HepG2 (cell line): Measurements from ENCODE around the gene ARID1A. TPM values are rescaled to one million over a fixed set of nuclear protein-coding genes. Genes with fewer than 3 reads are reported as not detected.

ENCODE experiments used
- ARID3A ChIP-seq: IDR thresholded peaks from 2 replicates; pipeline ENCODE4 v1.6.1; 2012; ENCODE audit warnings: low read depth, low read length, improper control_type of control experiment
- ATF1 ChIP-seq: IDR thresholded peaks from 2 replicates; pipeline ENCODE4 v1.6.1; 2016; ENCODE audit warnings: mild to moderate bottlenecking, control low read depth
- BRCA1 ChIP-seq: sonication (generic); formaldehyde crosslinking; IDR thresholded peaks from 2 replicates; pipeline ENCODE4 v1.4.0; 2020; ENCODE audit warnings: missing genetic modification reagents
- CHD4 ChIP-seq: fragments of 200-600 bp; sonication (generic); IDR thresholded peaks from 2 replicates; pipeline ENCODE4 v1.7.0; 2017; ENCODE audit warnings: mild to moderate bottlenecking, low read length, borderline replicate concordance
- CREM ChIP-seq, 2 experiments: sonication (generic) in 1 of 2; formaldehyde crosslinking in 1 of 2; IDR thresholded peaks; 2 replicates each; pipeline versions ENCODE4 v1.4.0 to v1.6.1; 2016 to 2020; ENCODE audit warnings: antibody characterized with exemption in 1 of 2, mild to moderate bottlenecking in 1 of 2, missing genetic modification reagents in 1 of 2
- DNMT1 ChIP-seq: sonication (generic); formaldehyde crosslinking; IDR thresholded peaks from 2 replicates; pipeline ENCODE4 v1.5.1; 2020; ENCODE audit warnings: mild to moderate bottlenecking, missing genetic modification reagents
- GFI1 ChIP-seq: sonication (generic); formaldehyde crosslinking; IDR thresholded peaks from 2 replicates; pipeline ENCODE4 v1.5.0; 2020; ENCODE audit warnings: missing genetic modification reagents, mild to moderate bottlenecking, borderline replicate concordance
- KDM3A ChIP-seq: IDR thresholded peaks from 2 replicates; pipeline ENCODE4 v1.6.1; 2018; ENCODE audit warnings: low read depth, missing compliant biosample characterization
- POLR2G ChIP-seq: fragments of 200-400 bp; formaldehyde crosslinking; IDR thresholded peaks from 2 replicates; pipeline ENCODE4 v1.6.1; 2018; ENCODE audit warnings: mild to moderate bottlenecking, low read depth, low read length, moderate library complexity
- RAD21 ChIP-seq: fragments of 450-650 bp; formaldehyde crosslinking; IDR thresholded peaks from 2 replicates; pipeline ENCODE4 v1.5.0; 2020; ENCODE audit warnings: mild to moderate bottlenecking
- XRCC5 ChIP-seq: fragments of 200-400 bp; formaldehyde crosslinking; optimal IDR thresholded peaks from 2 replicates; pipeline ENCODE3; 2017; ENCODE audit warnings: mild to moderate bottlenecking, low read length
- ZEB1 ChIP-seq: IDR thresholded peaks from 2 replicates; pipeline ENCODE4 v1.6.1; 2012; ENCODE audit warnings: mild to moderate bottlenecking, low read depth, inconsistent platforms; ENCODE audit not compliant: insufficient replicate concordance
- ZNF224 ChIP-seq: sonication (generic); formaldehyde crosslinking; IDR thresholded peaks from 2 replicates; pipeline ENCODE4 v1.5.0; 2020; ENCODE audit warnings: mild to moderate bottlenecking, missing genetic modification reagents
- ZNF34 ChIP-seq: sonication (generic); formaldehyde crosslinking; IDR thresholded peaks from 2 replicates; pipeline ENCODE4 v1.4.0; 2020; ENCODE audit warnings: mild to moderate bottlenecking, missing genetic modification reagents, borderline replicate concordance
- ZNF468 ChIP-seq: sonication (generic); formaldehyde crosslinking; IDR thresholded peaks from 2 replicates; pipeline ENCODE4 v1.8.0; 2022; ENCODE audit warnings: mild to moderate bottlenecking, moderate library complexity, missing genetic modification reagents
- ZNF558 ChIP-seq: sonication (generic); formaldehyde crosslinking; IDR thresholded peaks from 2 replicates; pipeline ENCODE4 v1.9.0; 2022; ENCODE audit warnings: mild to moderate bottlenecking, missing genetic modification reagents, borderline replicate concordance
- ZNF570 ChIP-seq: sonication (generic); formaldehyde crosslinking; IDR thresholded peaks from 2 replicates; pipeline ENCODE4 v1.4.0; 2020; ENCODE audit warnings: mild to moderate bottlenecking, missing genetic modification reagents, borderline replicate concordance
- polyA plus RNA-seq, 8 experiments: library from polyadenylated mRNA; depleted of rRNA in 3 of 8; stranded (reverse) in 7 of 8; unstranded in 1 of 8; fragments of >200 nt; fragmentation: Illumina TruSeq in 4 of 8; extraction: Trizol in 4 of 8; gene quantifications; 2 replicates each; pipeline versions ENCODE4 v1.2.1 to v1.2.3, GENCODE V29; 2011 to 2016; ENCODE audit warnings: low read depth in 4 of 8, missing spikeins in 1 of 8, mixed read lengths in 1 of 8; ENCODE audit not compliant: insufficient read depth in 1 of 8
- total RNA-seq, 5 experiments: library from RNA; depleted of rRNA; stranded (reverse); fragments of >200 nt; fragmentation: Illumina TruSeq; extraction: Trizol; gene quantifications; 2 replicates each; pipeline ENCODE4 v1.2.3, GENCODE V29; 2016; ENCODE audit warnings: low read depth in 1 of 5
- TF ChIP-seq, protein P1 (sequence below): sonication (generic); formaldehyde crosslinking; IDR thresholded peaks from 2 replicates; pipeline ENCODE4 v1.4.0; 2020; ENCODE audit warnings: missing genetic modification reagents, borderline replicate concordance
- TF ChIP-seq, protein P2 (sequence below): conservative IDR thresholded peaks from 2 replicates; pipeline ENCODE4 v1.6.1; 2018; ENCODE audit warnings: missing genetic modification reagents
- TF ChIP-seq, protein P3 (sequence below): IDR thresholded peaks from 2 replicates; pipeline ENCODE4 v1.6.1; 2016

The ARID1A gene
- total and polyA plus RNA-seq, 2 of the 13 experiments (the other 11 are each of a cell fraction or from before 2014, with no cell fraction given) = 11.9 to 15.9 TPM

- TF ChIP-seq POLR2G = peak; percentile 60
- no peak for TF ChIP-seq CHD4
- TF ChIP-seq BRCA1 (CRISPR knock-in tag) = peak; percentile 80; the same call in 1 of the 2 replicates
- peak; percentile 89 for TF ChIP-seq ARID3A
- TF ChIP-seq ZNF468 (CRISPR knock-in tag) = no peak
- TF ChIP-seq KDM3A = 0 out of 2 replicates have a peak, but pooled peaks have one; percentile 69
- no peak for TF ChIP-seq ZNF570 (CRISPR knock-in tag)
- TF ChIP-seq ATF1 (CRISPR knock-in tag) = peak; percentile 8; the same call in 1 of the 2 replicates
- TF ChIP-seq, protein P1, sequence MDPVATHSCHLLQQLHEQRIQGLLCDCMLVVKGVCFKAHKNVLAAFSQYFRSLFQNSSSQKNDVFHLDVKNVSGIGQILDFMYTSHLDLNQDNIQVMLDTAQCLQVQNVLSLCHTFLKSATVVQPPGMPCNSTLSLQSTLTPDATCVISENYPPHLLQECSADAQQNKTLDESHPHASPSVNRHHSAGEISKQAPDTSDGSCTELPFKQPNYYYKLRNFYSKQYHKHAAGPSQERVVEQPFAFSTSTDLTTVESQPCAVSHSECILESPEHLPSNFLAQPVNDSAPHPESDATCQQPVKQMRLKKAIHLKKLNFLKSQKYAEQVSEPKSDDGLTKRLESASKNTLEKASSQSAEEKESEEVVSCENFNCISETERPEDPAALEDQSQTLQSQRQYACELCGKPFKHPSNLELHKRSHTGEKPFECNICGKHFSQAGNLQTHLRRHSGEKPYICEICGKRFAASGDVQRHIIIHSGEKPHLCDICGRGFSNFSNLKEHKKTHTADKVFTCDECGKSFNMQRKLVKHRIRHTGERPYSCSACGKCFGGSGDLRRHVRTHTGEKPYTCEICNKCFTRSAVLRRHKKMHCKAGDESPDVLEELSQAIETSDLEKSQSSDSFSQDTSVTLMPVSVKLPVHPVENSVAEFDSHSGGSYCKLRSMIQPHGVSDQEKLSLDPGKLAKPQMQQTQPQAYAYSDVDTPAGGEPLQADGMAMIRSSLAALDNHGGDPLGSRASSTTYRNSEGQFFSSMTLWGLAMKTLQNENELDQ (CRISPR knock-in tag) = no peak
- peak; percentile 85 for TF ChIP-seq XRCC5
- TF ChIP-seq ZNF34 (CRISPR knock-in tag) = no peak
- TF ChIP-seq, protein P2, sequence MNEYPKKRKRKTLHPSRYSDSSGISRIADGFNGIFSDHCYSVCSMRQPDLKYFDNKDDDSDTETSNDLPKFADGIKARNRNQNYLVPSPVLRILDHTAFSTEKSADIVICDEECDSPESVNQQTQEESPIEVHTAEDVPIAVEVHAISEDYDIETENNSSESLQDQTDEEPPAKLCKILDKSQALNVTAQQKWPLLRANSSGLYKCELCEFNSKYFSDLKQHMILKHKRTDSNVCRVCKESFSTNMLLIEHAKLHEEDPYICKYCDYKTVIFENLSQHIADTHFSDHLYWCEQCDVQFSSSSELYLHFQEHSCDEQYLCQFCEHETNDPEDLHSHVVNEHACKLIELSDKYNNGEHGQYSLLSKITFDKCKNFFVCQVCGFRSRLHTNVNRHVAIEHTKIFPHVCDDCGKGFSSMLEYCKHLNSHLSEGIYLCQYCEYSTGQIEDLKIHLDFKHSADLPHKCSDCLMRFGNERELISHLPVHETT (CRISPR knock-in tag) = peak; percentile 58; the same call in 1 of the 2 replicates
- TF ChIP-seq GFI1 (CRISPR knock-in tag) = no peak; the same call in 1 of the 2 replicates
- peak; percentile 13; the same call in 1 of the 2 replicates for TF ChIP-seq RAD21 (CRISPR knock-in tag)
- peak; percentile 93; the same call in 1 of the 2 replicates for TF ChIP-seq ZNF558 (CRISPR knock-in tag)
- peak; percentile 43; the same call in 1 of the 2 replicates for TF ChIP-seq CREM (IDR thresholded peaks at IDR 0.05)
- TF ChIP-seq CREM (CRISPR knock-in tag; IDR thresholded peaks at IDR 0.05) = no peak
- TF ChIP-seq, protein P3, sequence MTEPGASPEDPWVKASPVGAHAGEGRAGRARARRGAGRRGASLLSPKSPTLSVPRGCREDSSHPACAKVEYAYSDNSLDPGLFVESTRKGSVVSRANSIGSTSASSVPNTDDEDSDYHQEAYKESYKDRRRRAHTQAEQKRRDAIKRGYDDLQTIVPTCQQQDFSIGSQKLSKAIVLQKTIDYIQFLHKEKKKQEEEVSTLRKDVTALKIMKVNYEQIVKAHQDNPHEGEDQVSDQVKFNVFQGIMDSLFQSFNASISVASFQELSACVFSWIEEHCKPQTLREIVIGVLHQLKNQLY (CRISPR knock-in tag) = peak; percentile 58; the same call in 1 of the 2 replicates
- TF ChIP-seq DNMT1 (CRISPR knock-in tag) = no peak
- peak; percentile 35 for TF ChIP-seq ZEB1
- TF ChIP-seq ZNF224 (CRISPR knock-in tag) = peak; percentile 50; the same call in 1 of the 2 replicates
These were observed 2.9 kb upstream of the ARID1A start (continued) for GRCh38 chr1:26692793-26693490.
